ENCODE data around the gene NUP35. TPM values are rescaled to one million over a fixed set of nuclear protein-coding genes. Genes with fewer than 3 reads are reported as not detected.
"Not testable (repeated sequence)": the region's sequence is repeated elsewhere in the genome, so short reads cannot be mapped to it uniquely, and the experiment has no call there.

Gene NUP35
- total and polyA plus RNA-seq, 2 experiments from 2014 or later: 57.4 to 65.3 TPM

DNA sequence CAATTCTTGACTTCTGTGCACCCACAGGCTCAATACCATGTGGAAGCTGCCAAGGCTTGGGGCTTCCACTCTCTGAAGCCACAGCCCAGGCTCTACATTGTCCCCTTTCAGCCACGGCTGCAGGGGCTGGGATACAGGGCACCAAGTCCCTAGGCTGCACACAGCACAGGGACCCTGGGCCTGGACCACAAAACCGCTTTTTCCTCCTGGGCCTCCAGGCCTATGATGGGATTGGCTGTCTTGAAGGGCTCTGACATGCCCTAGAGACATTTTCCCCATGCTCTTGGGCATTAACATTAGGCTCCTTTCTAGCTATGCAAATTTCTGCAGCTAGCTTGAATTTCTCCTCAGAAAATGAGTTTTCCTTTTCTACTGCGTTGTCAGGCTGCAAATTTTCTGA lies 29.7 kb downstream of the NUP35 start (continued):
- TF ChIP-seq, protein P1, sequence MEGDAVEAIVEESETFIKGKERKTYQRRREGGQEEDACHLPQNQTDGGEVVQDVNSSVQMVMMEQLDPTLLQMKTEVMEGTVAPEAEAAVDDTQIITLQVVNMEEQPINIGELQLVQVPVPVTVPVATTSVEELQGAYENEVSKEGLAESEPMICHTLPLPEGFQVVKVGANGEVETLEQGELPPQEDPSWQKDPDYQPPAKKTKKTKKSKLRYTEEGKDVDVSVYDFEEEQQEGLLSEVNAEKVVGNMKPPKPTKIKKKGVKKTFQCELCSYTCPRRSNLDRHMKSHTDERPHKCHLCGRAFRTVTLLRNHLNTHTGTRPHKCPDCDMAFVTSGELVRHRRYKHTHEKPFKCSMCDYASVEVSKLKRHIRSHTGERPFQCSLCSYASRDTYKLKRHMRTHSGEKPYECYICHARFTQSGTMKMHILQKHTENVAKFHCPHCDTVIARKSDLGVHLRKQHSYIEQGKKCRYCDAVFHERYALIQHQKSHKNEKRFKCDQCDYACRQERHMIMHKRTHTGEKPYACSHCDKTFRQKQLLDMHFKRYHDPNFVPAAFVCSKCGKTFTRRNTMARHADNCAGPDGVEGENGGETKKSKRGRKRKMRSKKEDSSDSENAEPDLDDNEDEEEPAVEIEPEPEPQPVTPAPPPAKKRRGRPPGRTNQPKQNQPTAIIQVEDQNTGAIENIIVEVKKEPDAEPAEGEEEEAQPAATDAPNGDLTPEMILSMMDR (conservative IDR thresholded peaks at IDR 0.05; ENCODE audit: low read depth in 2 of 2): no peak
- no peak for TF ChIP-seq NANOG (IDR thresholded peaks at IDR 0.05; ENCODE audit: borderline replicate concordance)
- TF ChIP-seq ZNF462 (CRISPR knock-in tag; IDR thresholded peaks at IDR 0.05): no peak
- no peak for TF ChIP-seq STAT1 (IDR thresholded peaks at IDR 0.05; ENCODE audit: unreplicated experiment)

- not testable (repeated sequence) for H3K27me3 ChIP-seq (ENCODE audit: insufficient read depth); H2AFZ ChIP-seq; H3K4me3 ChIP-seq; ATAC-seq; H3F3A ChIP-seq (replicated peaks; ENCODE audit: low read depth); H3K27ac Mint-ChIP-seq; H3K27me3 Mint-ChIP-seq (ENCODE audit: insufficient read depth, low read depth, poor library complexity); H3K4me2 ChIP-seq; H3K27ac ChIP-seq (ENCODE audit: low read depth); DNase-seq (ENCODE audit: low spot score); H3K4me3 Mint-ChIP-seq; H3K9me2 ChIP-seq (ENCODE audit: insufficient read depth)
- Histone ChIP-seq H4K20me1 (replicated peaks; ENCODE audit: insufficient read depth) (0 out of 2 replicates have a peak, but pooled peaks cover 15% of the 10 kb centered on the region), H3K4me1 (ENCODE audit: insufficient read depth) (peaks cover 31% of the 10 kb centered on the region), H3K36me3 (ENCODE audit: insufficient read depth) (peaks cover 15% of the 10 kb centered on the region), H3K79me2 (replicated peaks; ENCODE audit: insufficient read depth) (peaks cover 44% of the 10 kb centered on the region)
- peaks cover 20% of the 10 kb centered on the region; the same call in 2 of the 3 replicates for H3K4me1 Mint-ChIP-seq
- H3K9me3 Mint-ChIP-seq: peaks cover 19% of the 10 kb centered on the region; the same call in 2 of the 3 replicates
- H3K36me3 Mint-ChIP-seq (ENCODE audit: low read depth): peaks cover 78% of the 10 kb centered on the region
Measured at GRCh38 chr2:183154772-183155171, 30.5 kb downstream of the NUP35 start.

Data from GM23338 (cell line).